ENCODE results near the gene RXRG. TPM values are rescaled to one million over a fixed set of nuclear protein-coding genes. Genes with fewer than 3 reads are reported as not detected.

The RXRG gene
- total RNA-seq, 1 donor from 2014 or later: not detected

- Mint-ChIP-seq H3K9me3 (ENCODE audit: unreplicated experiment) (no peaks in the 10 kb centered on the region), H3K4me1 (ENCODE audit: unreplicated experiment) (peaks cover 8% of the 10 kb centered on the region), H3K27me3 (ENCODE audit: unreplicated experiment) (peaks cover 8% of the 10 kb centered on the region), H3K27ac (ENCODE audit: unreplicated experiment) (no peak overlapping the region), H3K36me3 (ENCODE audit: unreplicated experiment) (no peaks in the 10 kb centered on the region), H3K4me3 (ENCODE audit: unreplicated experiment) (no peak overlapping the region)
- no peak for DNase-seq (ENCODE audit: extremely low spot score, unreplicated experiment)
- TF ChIP-seq CTCF (IDR thresholded peaks at IDR 0.05): no peak
These were observed 40.8 kb upstream of the RXRG start for GRCh38 chr1:165485716-165486115.

GRCh38 chr1:165484532-165484931 lies 39.6 kb upstream of the RXRG start:
- no peak overlapping the region for H3K4me3 Mint-ChIP-seq (ENCODE audit: unreplicated experiment)
- H3K27ac Mint-ChIP-seq (ENCODE audit: unreplicated experiment): no peak overlapping the region
- H3K9me3 Mint-ChIP-seq (ENCODE audit: unreplicated experiment): no peaks in the 10 kb centered on the region
- no peak for DNase-seq (ENCODE audit: extremely low spot score, unreplicated experiment)
- TF ChIP-seq CTCF (IDR thresholded peaks at IDR 0.05): no peak
- peaks cover 8% of the 10 kb centered on the region for H3K27me3 Mint-ChIP-seq (ENCODE audit: unreplicated experiment)
- peaks cover 8% of the 10 kb centered on the region for H3K4me1 Mint-ChIP-seq (ENCODE audit: unreplicated experiment)
- H3K36me3 Mint-ChIP-seq (ENCODE audit: unreplicated experiment): no peaks in the 10 kb centered on the region

DNA sequence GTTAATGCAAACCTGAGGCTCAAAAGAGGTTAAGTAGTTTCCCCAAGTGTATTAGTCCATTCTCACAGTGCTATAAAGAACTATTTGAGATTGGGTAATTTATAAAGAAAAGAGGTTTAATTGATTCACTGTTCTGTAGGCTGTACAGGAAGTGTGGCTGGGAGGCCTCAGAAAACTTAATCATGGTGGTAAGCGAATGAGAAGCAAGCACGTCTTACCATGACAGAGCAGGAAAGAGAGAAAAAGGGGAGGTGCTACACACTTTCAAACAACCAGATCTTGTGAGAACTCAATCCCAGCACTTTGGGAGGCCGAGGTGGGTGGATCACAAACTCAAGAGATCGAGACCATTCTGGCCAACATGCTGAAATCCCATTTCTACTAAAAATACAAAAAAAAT lies 38.5 kb upstream of the RXRG start:
- H3K4me3 Mint-ChIP-seq (ENCODE audit: unreplicated experiment): no peak overlapping the region
- no peak for DNase-seq (ENCODE audit: extremely low spot score, unreplicated experiment)

GRCh38 chr1:165481820-165482532 lies 37.0 kb upstream of the RXRG start:
- Mint-ChIP-seq H3K4me3 (ENCODE audit: unreplicated experiment) (no peak overlapping the region), H3K27ac (ENCODE audit: unreplicated experiment) (peak overlapping the region; percentile 45), H3K4me1 (ENCODE audit: unreplicated experiment) (peaks cover 8% of the 10 kb centered on the region), H3K9me3 (ENCODE audit: unreplicated experiment) (no peaks in the 10 kb centered on the region), H3K36me3 (ENCODE audit: unreplicated experiment) (no peaks in the 10 kb centered on the region), H3K27me3 (ENCODE audit: unreplicated experiment) (peaks cover 10% of the 10 kb centered on the region)
- DNase-seq (ENCODE audit: extremely low spot score, unreplicated experiment): no peak
- TF ChIP-seq CTCF (IDR thresholded peaks at IDR 0.05): no peak

More for the DNA sequence above, 38.5 kb upstream of the RXRG start:
- Mint-ChIP-seq H3K27me3 (ENCODE audit: unreplicated experiment) (peaks cover 11% of the 10 kb centered on the region), H3K4me1 (ENCODE audit: unreplicated experiment) (peaks cover 8% of the 10 kb centered on the region), H3K36me3 (ENCODE audit: unreplicated experiment) (no peaks in the 10 kb centered on the region), H3K27ac (ENCODE audit: unreplicated experiment) (no peak overlapping the region), H3K9me3 (ENCODE audit: unreplicated experiment) (no peaks in the 10 kb centered on the region)
- no peak for TF ChIP-seq CTCF (IDR thresholded peaks at IDR 0.05)

- DNase-seq (ENCODE audit: extremely low spot score, unreplicated experiment): no peak
- TF ChIP-seq CTCF (IDR thresholded peaks at IDR 0.05): no peak
- H3K9me3 Mint-ChIP-seq (ENCODE audit: unreplicated experiment): no peaks in the 10 kb centered on the region
- H3K27me3 Mint-ChIP-seq (ENCODE audit: unreplicated experiment): peaks cover 19% of the 10 kb centered on the region
- H3K36me3 Mint-ChIP-seq (ENCODE audit: unreplicated experiment): no peaks in the 10 kb centered on the region
- no peak overlapping the region for H3K27ac Mint-ChIP-seq (ENCODE audit: unreplicated experiment)
- H3K4me3 Mint-ChIP-seq (ENCODE audit: unreplicated experiment): no peak overlapping the region
- H3K4me1 Mint-ChIP-seq (ENCODE audit: unreplicated experiment): no peaks in the 10 kb centered on the region
These were observed 31.9 kb upstream of the RXRG start for GRCh38 chr1:165476776-165477175.

Measured in osteocyte (in vitro differentiated cells).